Rectal smooth muscle tissue (tissue), 1 donor: ENCODE data around the gene A1BG.
"Not testable (repeated sequence)": the region's sequence is repeated elsewhere in the genome, so short reads cannot be mapped to it uniquely, and the experiment has no call there.

Experiments used
- H3K27ac ChIP-seq: one replicate; pipeline ENCODE4 v1.7.0; 2013; ENCODE audit warnings: low read depth, low read length, inconsistent platforms
- H3K27me3 ChIP-seq: one replicate; pipeline ENCODE4 v1.7.0; 2013; ENCODE audit warnings: low read length; ENCODE audit not compliant: control insufficient read depth, insufficient read depth
- H3K36me3 ChIP-seq: one replicate; pipeline ENCODE4 v1.7.0; 2013; ENCODE audit warnings: low read length; ENCODE audit not compliant: control insufficient read depth, insufficient read depth
- H3K4me1 ChIP-seq: one replicate; pipeline ENCODE4 v1.7.0; 2013; ENCODE audit warnings: low read length; ENCODE audit not compliant: control insufficient read depth, insufficient read depth
- H3K4me3 ChIP-seq: one replicate; pipeline ENCODE4 v1.7.0; 2013; ENCODE audit warnings: low read length
- H3K9ac ChIP-seq: one replicate; pipeline ENCODE4 v1.7.0; 2013; ENCODE audit warnings: low read length

The A1BG gene

DNA sequence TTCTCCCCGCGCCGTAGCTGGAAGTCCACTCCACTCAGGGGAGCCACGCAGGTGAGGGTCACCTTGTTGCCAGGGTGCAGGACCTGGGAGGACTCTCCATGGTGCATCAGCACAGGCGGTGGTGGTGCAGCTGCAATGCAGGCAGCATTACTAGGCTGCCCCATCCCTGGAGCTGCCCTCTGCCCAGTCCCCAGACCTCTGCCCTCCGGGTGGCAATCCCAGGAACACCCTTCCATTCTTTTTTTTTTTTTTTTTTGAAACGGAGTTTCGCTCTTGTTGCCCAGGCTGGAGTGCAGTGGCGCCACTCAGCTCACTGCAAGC lies 1.8 kb downstream of the A1BG start:
- H3K36me3 ChIP-seq: no peaks in the 10 kb centered on the region
- no peaks in the 10 kb centered on the region for H3K4me1 ChIP-seq
- H3K27me3 ChIP-seq: peaks cover 9% of the 10 kb centered on the region
- H3K27ac ChIP-seq: no peak overlapping the region
- no peak overlapping the region for H3K4me3 ChIP-seq
- H3K9ac ChIP-seq: no peak overlapping the region

DNA sequence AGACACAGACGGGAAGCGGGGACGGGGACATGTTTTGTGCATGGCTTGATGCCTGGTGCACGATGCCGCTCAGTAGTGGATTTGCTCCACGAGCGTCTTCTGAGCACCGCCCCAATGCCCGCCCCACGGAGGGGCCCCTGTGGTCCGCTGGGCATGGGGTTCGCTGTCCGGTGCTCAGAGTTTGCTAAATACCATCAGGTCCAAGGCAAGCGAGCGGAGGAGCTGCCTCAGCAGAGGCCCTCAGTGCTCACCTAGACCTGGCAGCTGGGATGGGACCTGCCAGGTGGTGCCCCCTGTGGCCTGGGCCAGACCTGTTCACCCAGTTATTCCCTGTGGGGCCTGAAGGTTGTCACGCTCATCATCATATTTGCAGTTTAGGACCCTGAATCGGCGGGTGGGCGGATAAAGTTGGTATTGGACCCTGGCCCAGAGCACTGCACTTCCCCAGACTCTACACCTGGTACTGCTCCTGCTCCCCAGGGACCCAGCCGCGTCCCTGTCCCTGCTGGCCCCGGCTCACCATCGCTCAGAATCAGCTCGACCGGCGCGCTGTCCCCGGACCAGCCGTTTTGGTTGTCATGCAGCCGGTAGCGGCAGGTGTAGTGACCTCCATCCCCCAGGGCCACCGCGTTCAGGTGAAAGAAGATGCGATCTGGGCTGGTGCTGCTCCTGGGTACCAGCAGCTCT lies 2.3 kb downstream of the A1BG start:
- Histone ChIP-seq H3K4me3 (no peak overlapping the region), H3K9ac (no peak overlapping the region), H3K4me1 (no peaks in the 10 kb centered on the region), H3K27ac (no peak overlapping the region), H3K36me3 (no peaks in the 10 kb centered on the region), H3K27me3 (peaks cover 9% of the 10 kb centered on the region)

DNA sequence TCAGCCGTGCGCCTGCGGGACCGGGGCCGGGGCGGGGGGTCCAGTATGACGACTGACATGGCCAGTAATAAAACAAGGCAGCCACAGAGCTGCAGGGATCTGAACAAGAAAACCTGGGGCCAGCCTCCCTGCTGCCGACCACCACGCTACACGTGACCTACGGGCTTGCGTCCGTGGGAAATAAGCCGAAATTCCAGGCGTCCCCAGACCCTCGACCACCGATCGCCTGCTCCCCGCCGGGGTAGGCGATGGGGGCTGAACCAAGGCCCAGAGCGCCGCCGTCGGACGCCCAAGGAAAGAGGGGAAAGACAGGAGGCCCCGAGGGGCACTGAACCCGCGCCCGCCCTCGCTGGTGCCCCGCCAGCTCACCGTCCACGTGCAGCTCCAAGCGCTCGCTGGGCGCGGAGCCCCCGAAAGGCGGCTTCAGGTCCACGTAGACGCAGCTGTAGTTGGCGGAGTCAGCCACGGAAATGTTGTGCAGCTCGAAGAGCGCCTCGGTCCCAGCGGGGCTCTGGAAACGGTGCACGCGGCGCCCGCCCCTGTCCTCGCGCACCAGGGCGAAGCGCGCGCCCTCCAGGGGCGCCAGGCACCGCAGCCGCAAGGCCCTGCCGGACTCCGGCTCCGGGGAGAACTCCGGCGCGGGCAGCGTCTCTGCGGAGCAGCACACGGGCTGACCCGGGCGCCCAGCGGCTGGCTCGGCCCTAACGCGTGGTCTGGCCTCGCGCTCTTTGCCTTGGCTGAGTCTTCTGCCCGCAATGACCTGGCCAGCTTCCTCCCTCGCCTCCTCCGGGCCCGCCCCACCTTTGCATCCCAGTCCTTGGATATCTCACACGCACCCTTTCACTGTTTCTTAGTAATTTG lies 3.1 kb downstream of the A1BG start:
- no peak overlapping the region for H3K9ac ChIP-seq
- no peak overlapping the region for H3K4me3 ChIP-seq
- H3K4me1 ChIP-seq: no peaks in the 10 kb centered on the region
- no peaks in the 10 kb centered on the region for H3K36me3 ChIP-seq
- H3K27ac ChIP-seq: no peak overlapping the region
- H3K27me3 ChIP-seq: peaks cover 9% of the 10 kb centered on the region

DNA sequence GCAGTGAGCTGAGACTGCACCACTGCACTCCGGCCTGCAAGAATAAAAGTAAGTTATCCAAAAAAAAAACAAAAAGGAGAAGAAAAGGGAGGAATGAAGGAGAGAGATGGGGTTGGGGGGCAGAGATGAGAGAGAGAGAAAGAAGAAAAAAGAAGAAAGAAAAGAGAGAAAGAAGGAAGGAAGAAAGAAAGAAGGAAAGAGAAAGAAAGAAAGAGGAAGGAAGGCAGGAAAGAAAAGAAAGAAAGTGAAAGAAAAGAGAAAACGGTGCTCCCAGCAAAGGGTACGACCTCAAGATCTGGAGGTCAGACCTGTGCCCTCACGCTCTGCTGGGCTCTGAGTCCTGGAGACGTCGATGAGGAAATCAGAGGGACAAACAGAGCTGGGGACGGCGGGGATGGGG lies 3.7 kb downstream of the A1BG start:
- Histone ChIP-seq H3K27ac (no peak overlapping the region), H3K27me3 (peaks cover 6% of the 10 kb centered on the region), H3K36me3 (no peaks in the 10 kb centered on the region), H3K4me1 (no peaks in the 10 kb centered on the region), H3K9ac (no peak overlapping the region), H3K4me3 (no peak overlapping the region)

DNA sequence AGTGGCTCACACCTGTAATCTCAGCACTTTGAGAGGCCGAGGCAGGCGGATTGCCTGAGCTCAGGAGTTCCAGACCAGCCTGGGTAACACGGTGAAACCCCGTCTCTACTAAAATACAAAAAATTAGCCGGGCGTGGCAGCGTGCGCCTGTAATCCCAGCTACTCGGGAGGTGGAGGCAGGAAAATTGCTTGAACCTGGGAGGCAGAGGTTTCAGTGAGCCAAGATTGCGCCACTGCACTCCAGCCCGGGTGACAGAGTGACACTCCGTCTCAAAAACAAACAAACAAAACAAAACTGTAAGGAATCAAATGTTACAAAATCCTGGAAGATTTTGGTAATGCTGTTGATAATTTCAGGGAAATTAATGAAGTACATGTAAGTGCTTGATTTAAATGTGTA lies 5.2 kb downstream of the A1BG start:
- peak overlapping the region; percentile 53 for H3K4me3 ChIP-seq
- H3K36me3 ChIP-seq, H3K27me3 ChIP-seq, H3K4me1 ChIP-seq, H3K9ac ChIP-seq, H3K27ac ChIP-seq: not testable (repeated sequence)

DNA sequence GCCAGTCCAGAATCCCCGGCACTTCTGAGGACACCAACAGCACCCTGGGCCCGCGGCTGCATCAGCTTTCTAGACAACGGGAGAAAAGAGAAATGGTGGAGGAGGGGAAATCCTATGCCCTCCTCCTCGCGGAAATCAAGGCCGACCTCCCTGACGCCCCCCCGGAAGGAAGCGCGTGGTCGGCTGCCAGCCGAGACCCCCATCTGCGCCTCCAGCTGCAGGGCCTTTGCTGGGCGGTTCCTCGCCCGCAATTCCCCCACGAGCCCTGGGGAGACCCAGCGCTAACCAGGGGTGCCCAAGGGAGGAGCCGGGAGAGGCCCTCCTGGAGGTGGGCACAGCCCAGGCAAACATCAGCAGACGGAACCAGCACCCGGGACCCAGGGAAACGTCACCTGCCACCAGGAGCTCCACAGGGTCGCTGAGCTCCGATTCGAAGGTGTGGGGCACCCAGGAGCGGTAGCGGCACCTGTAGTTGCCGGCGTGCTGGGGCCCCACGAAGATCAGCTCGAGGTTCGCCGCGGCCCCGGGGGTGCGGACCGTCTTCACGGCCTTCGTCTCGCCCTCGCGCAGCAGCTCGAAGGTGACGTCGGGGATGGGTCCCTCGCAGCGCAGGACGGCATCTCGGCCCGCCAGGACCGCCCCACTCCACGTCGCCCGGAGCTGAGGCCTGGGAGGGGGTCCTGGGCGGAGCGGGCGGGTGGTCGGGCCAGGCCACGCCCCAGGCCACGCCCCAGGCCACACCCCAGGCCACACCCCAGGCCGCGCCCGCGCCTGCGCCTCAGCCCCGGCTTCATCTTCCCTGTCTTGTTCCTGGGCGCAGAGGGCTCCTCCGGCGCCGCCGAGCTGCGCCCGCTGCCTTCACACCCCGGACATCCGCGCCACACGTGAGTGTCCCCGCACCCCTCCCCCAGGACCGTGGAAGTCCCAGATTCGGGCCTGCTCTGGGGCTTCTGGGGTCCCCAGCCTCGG lies 6.0 kb downstream of the A1BG start:
- no peaks in the 10 kb centered on the region for H3K36me3 ChIP-seq
- peak overlapping the region; percentile 53 for H3K4me3 ChIP-seq
- H3K9ac ChIP-seq: no peak overlapping the region
- no peaks in the 10 kb centered on the region for H3K4me1 ChIP-seq
- no peak overlapping the region for H3K27ac ChIP-seq
- H3K27me3 ChIP-seq: peaks cover 5% of the 10 kb centered on the region

DNA sequence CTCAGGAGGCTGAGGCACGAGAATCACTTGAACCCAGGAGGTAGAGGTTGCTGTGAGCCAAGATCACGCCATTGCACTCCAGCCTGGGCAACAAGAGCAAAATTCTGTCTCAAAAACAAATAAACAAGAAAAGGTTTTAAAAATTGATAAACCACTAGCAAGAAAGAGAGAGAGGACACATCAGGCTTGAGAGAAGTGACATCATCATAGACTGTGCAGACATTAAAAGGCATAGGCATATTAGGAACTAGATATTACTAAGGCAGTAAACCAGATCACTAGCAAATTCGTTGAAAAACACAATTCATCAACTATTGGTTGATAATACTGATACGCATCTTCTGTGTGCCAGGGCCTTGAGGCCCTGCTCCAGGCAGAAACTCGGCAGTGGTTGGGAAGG lies 7.7 kb downstream of the A1BG start:
- H3K4me1 ChIP-seq: no peaks in the 10 kb centered on the region
- H3K4me3 ChIP-seq: no peak overlapping the region
- H3K36me3 ChIP-seq: no peaks in the 10 kb centered on the region
- H3K27me3 ChIP-seq: no peaks in the 10 kb centered on the region
- no peak overlapping the region for H3K9ac ChIP-seq
- no peak overlapping the region for H3K27ac ChIP-seq

DNA sequence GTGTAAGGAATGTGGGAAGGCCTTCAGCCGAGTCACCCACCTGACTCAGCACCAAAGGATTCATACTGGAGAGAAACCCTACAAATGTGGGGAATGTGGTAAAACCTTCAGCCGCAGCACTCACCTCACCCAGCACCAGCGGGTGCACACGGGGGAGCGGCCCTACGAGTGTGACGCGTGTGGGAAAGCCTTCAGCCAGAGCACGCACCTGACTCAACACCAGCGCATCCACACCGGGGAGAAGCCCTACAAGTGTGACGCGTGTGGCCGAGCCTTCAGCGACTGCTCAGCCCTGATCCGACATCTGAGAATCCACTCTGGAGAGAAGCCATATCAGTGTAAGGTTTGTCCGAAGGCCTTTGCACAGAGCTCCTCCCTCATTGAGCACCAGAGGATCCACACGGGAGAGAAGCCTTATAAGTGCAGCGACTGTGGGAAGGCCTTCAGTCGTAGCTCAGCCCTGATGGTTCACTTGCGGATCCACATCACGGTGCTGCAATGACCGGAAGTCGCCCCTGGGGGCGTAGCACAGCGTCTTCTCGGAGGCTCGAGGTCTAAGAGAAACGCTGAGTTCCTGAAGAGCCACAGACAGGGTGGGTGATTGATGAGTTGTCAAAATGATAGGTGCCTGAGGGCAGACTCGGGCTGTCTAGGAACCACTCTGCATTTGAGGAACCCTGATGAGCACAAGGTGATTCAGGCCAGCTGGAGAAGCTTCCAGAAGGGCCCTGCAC lies 14.3 kb downstream of the A1BG start:
- Histone ChIP-seq H3K4me1 (no peaks in the 10 kb centered on the region), H3K36me3 (peaks cover 22% of the 10 kb centered on the region), H3K27ac (no peak overlapping the region), H3K27me3 (no peaks in the 10 kb centered on the region), H3K9ac (no peak overlapping the region), H3K4me3 (no peak overlapping the region)

DNA sequence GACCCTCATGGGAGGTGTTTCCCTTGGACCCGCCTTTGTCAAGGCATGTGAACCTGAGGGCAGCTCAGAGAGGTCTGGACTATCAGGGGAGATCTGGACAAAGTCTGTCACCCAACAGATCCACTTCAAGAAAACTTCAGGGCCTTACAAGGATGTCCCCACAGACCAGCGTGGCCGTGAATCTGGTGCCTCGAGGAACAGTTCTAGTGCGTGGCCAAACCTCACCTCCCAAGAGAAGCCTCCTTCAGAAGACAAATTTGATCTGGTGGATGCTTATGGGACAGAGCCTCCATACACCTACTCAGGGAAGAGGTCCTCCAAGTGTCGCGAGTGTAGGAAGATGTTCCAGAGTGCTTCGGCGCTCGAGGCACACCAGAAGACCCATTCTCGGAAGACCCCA lies 15.0 kb downstream of the A1BG start:
- Histone ChIP-seq H3K27me3 (no peaks in the 10 kb centered on the region), H3K27ac (no peak overlapping the region), H3K4me1 (no peaks in the 10 kb centered on the region), H3K4me3 (no peak overlapping the region), H3K9ac (no peak overlapping the region), H3K36me3 (peaks cover 22% of the 10 kb centered on the region)

DNA sequence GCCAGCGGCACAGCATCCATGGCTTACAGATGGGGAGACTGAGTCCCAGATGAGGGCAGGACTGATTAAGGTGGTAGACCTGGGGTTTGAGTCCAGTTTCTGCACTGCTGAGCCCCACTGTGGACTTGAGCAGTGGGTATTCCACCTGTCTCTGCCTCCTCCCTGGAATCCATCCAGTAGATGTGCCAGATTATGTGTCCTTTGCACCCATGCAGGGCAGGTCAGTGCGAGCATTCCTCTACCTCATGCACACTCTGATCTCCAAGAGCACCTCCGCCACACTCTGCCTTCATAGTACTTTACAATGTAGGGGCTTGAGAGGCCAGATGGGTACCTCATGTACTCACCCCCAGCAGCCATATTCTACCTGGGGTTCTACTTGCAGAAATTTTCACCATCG lies 16.5 kb downstream of the A1BG start:
- H3K36me3 ChIP-seq: peaks cover 22% of the 10 kb centered on the region
- no peaks in the 10 kb centered on the region for H3K4me1 ChIP-seq
- H3K9ac ChIP-seq: no peak overlapping the region
- H3K27me3 ChIP-seq: no peaks in the 10 kb centered on the region
- H3K4me3 ChIP-seq: no peak overlapping the region
- no peak overlapping the region for H3K27ac ChIP-seq

DNA sequence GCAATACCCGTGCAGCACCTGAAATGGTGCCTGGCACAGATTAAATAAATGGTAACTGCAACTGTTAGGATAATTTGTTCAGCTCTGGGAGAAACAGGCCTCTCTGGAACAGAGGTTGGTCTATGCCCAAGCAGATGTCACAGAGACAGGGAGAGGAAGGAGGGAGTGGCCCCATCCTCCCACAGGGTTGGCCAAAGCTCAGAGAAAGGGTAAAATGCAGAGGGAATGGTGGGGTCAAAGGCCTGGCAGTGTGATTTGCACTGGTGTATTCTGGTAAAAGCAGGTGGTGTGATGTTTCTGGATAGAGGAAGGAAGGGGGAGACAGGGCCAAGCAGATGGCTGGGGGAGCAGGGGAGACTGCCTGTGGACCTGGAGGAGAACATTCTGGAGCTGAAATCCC lies 17.1 kb downstream of the A1BG start:
- Histone ChIP-seq H3K36me3 (peaks cover 22% of the 10 kb centered on the region), H3K9ac (no peak overlapping the region), H3K4me3 (no peak overlapping the region), H3K27me3 (no peaks in the 10 kb centered on the region), H3K4me1 (no peaks in the 10 kb centered on the region), H3K27ac (no peak overlapping the region)

DNA sequence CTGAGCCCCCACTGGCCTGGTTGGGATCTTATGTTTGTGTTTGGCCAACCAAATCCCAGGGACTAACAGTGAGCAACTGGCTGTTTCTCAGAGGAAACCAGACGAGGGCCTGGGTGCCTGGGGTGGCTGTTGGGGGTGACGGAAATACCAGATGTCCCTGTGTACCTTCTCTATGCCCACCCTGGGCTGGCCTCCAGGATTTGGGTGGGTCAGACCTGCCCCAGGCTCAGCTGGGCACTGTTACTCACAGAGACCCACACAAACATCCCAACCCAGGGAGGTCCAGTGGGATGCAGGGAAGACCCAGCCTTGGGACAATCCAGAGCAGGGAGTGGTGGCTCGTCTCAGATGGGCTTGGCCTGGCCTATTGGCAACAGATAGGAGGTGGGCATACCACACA lies 17.7 kb downstream of the A1BG start:
- no peak overlapping the region for H3K9ac ChIP-seq
- H3K27me3 ChIP-seq: no peaks in the 10 kb centered on the region
- H3K27ac ChIP-seq: no peak overlapping the region
- no peaks in the 10 kb centered on the region for H3K4me1 ChIP-seq
- peaks cover 22% of the 10 kb centered on the region for H3K36me3 ChIP-seq
- H3K4me3 ChIP-seq: no peak overlapping the region
